ENCODE measurements around the gene SIRT3.

The SIRT3 gene
- long read RNA-seq, transcript SIRT3-214 (7 exons, 1,588 nt): minor isoform, 30 of 135 reads
- long read RNA-seq, transcript SIRT3-201 (7 exons, 2,543 nt): major isoform, 81 of 135 reads
- long read RNA-seq, partial matches to known transcripts: 8 of 135 reads
- long read RNA-seq, other reads (novel, unspliced or antisense): 13 of 135 reads

DNA sequence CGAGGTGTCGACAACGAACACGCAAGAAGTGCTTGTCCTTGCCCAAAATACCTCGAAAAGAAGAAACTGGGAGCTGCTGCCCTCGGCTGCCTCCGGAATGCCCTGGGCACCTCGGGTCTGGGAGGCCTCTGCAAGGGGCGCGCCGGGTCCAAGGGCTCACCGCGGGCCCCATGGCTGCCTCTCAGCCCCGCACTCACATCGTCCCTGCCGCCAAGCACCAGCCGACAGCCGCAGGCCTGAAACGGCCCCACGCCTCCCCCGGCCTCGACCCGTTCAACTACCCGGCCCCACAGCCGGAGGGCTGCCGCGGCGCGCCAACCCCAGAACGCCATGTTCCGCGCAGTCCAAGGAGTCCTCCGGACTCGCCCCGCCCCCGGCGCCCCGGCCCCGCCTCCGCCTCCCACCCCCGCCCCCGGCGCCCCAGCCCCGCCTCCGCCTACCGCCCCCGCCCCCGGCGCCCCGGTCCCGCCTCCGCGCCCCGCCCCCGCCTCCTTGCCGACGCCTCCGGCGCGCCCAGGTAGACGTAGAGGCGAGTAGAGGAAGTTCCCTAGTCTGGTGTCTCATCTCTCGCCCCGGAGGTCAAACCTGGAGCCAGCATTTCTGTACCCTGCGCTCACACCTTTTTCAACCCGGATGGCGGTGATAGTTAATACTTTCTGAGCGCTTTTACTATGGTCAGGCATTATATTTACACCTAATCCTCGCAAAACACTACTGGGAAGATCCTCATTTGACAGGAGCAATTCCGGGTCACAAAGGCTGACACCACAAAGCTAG is at the start of gene SIRT3:
SIRT3 (minus strand) TSS at position 346 of the 777 bp plus-strand sequence; CDS start at position 332, 14 bp downstream.
- peak; percentile 73 to 88 for DNase-seq (ENCODE audit: low read depth in 1 of 2, low spot score in 1 of 2)
- TF ChIP-seq GABPA (IDR thresholded peaks at IDR 0.05; ENCODE audit: low read depth): peak; percentile 68; the same call in 1 of the 2 replicates
- TF ChIP-seq, protein P1, sequence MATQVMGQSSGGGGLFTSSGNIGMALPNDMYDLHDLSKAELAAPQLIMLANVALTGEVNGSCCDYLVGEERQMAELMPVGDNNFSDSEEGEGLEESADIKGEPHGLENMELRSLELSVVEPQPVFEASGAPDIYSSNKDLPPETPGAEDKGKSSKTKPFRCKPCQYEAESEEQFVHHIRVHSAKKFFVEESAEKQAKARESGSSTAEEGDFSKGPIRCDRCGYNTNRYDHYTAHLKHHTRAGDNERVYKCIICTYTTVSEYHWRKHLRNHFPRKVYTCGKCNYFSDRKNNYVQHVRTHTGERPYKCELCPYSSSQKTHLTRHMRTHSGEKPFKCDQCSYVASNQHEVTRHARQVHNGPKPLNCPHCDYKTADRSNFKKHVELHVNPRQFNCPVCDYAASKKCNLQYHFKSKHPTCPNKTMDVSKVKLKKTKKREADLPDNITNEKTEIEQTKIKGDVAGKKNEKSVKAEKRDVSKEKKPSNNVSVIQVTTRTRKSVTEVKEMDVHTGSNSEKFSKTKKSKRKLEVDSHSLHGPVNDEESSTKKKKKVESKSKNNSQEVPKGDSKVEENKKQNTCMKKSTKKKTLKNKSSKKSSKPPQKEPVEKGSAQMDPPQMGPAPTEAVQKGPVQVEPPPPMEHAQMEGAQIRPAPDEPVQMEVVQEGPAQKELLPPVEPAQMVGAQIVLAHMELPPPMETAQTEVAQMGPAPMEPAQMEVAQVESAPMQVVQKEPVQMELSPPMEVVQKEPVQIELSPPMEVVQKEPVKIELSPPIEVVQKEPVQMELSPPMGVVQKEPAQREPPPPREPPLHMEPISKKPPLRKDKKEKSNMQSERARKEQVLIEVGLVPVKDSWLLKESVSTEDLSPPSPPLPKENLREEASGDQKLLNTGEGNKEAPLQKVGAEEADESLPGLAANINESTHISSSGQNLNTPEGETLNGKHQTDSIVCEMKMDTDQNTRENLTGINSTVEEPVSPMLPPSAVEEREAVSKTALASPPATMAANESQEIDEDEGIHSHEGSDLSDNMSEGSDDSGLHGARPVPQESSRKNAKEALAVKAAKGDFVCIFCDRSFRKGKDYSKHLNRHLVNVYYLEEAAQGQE (IDR thresholded peaks at IDR 0.05; ENCODE audit: insufficient replicate concordance, low read depth): peak; percentile 53
- TF ChIP-seq, protein P2, sequence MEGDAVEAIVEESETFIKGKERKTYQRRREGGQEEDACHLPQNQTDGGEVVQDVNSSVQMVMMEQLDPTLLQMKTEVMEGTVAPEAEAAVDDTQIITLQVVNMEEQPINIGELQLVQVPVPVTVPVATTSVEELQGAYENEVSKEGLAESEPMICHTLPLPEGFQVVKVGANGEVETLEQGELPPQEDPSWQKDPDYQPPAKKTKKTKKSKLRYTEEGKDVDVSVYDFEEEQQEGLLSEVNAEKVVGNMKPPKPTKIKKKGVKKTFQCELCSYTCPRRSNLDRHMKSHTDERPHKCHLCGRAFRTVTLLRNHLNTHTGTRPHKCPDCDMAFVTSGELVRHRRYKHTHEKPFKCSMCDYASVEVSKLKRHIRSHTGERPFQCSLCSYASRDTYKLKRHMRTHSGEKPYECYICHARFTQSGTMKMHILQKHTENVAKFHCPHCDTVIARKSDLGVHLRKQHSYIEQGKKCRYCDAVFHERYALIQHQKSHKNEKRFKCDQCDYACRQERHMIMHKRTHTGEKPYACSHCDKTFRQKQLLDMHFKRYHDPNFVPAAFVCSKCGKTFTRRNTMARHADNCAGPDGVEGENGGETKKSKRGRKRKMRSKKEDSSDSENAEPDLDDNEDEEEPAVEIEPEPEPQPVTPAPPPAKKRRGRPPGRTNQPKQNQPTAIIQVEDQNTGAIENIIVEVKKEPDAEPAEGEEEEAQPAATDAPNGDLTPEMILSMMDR (IDR thresholded peaks at IDR 0.05; ENCODE audit: insufficient read depth, low read length): no peak
- TF ChIP-seq SPI1 (IDR thresholded peaks at IDR 0.05; ENCODE audit: borderline replicate concordance, low read depth): no peak
- peak; percentile 49; the same call in 1 of the 2 replicates for TF ChIP-seq POLR2AphosphoS5 (IDR thresholded peaks at IDR 0.05; ENCODE audit: low read depth)
- Histone ChIP-seq H3K27me3 (ENCODE audit: insufficient read depth, poor library complexity, severe bottlenecking) (no peaks in the 10 kb centered on the region), H3K27ac (replicated peaks) (peak within 1 kb of the TSS; percentile 96), H3K4me3 (replicated peaks; ENCODE audit: insufficient read depth, low read length) (peak within 1 kb of the TSS; percentile 99)

DNA sequence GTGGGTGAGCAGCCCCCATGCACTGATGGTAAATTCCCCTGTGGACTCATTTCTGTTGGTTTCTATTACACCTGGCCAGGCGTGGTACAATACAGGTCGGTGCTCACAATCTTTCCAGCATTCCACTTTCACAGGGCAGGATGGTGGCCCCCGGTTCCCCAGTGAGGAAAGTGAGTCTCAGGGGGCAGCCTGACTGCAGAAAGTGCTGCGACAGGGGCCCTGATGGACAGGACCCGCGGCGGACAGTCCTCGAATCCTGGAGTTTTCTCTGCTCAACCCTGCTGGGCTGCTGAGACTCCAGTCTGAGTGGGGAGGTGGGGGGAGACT is 49.7 kb upstream of the SIRT3 start:
- TF ChIP-seq, protein P1 (IDR thresholded peaks at IDR 0.05; ENCODE audit: insufficient replicate concordance, low read depth): no peak
- TF ChIP-seq SPI1 (IDR thresholded peaks at IDR 0.05; ENCODE audit: borderline replicate concordance, low read depth): no peak
- TF ChIP-seq, protein P2 (IDR thresholded peaks at IDR 0.05; ENCODE audit: insufficient read depth, low read length): no peak
- no peak for TF ChIP-seq GABPA (IDR thresholded peaks at IDR 0.05; ENCODE audit: low read depth)
- no peak for TF ChIP-seq POLR2AphosphoS5 (IDR thresholded peaks at IDR 0.05; ENCODE audit: low read depth)
- H3K4me3 ChIP-seq (replicated peaks; ENCODE audit: insufficient read depth, low read length): no peak overlapping the region
- no peak for DNase-seq (ENCODE audit: low read depth in 1 of 2, low spot score in 1 of 2)
- no peak overlapping the region for H3K27ac ChIP-seq (replicated peaks)
- peaks cover 14% of the 10 kb centered on the region for H3K27me3 ChIP-seq (ENCODE audit: insufficient read depth, poor library complexity, severe bottlenecking)

DNA sequence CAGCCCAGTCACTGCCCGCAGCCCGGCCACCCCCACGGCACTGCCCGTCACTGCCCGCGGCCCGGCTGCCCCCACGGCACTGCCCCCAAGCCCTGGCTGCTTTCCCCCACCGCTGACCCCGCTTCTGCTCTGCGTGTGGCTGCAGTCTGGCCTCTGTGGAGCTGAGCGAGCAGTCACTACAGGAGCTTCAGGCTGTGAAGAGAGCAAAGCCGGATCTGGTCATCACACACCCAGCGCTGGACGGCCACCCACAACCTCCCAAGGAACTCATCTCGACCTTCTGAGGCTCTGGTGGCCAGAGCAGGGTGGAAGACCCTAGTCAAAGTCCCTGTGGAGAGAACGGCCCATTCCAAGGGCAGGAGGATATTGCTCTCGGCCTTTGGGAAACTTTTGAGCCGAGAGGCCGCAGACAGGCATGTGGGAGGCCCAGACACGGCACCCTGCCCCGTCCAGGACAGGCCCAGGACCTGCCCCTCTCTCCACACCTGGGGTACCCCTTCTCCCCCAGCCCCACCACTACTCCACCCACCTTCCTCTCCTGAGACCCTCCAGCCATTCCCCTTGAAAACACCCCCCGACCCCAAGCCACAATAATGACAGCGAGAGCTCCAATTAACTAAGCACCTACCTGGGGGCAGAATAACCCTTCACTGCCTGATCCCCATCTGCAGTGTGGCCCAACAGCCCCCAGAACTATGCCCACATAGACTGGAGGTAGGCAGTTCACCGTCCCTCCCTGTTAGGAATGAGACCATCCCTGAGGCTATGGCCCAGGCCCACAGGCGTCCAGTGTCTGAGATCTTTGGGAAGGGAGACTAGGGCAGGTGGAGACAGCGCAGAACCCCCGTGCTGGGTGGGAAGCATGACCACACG is 49.1 kb upstream of the SIRT3 start:
- no peak for DNase-seq (ENCODE audit: low read depth in 1 of 2, low spot score in 1 of 2)
- TF ChIP-seq, protein P1 (IDR thresholded peaks at IDR 0.05; ENCODE audit: insufficient replicate concordance, low read depth): no peak
- TF ChIP-seq, protein P2 (IDR thresholded peaks at IDR 0.05; ENCODE audit: insufficient read depth, low read length): no peak
- TF ChIP-seq POLR2AphosphoS5 (IDR thresholded peaks at IDR 0.05; ENCODE audit: low read depth): no peak
- TF ChIP-seq SPI1 (IDR thresholded peaks at IDR 0.05; ENCODE audit: borderline replicate concordance, low read depth): no peak
- no peak for TF ChIP-seq GABPA (IDR thresholded peaks at IDR 0.05; ENCODE audit: low read depth)
- Histone ChIP-seq H3K27ac (replicated peaks) (no peak overlapping the region), H3K27me3 (ENCODE audit: insufficient read depth, poor library complexity, severe bottlenecking) (peaks cover 17% of the 10 kb centered on the region), H3K4me3 (replicated peaks; ENCODE audit: insufficient read depth, low read length) (no peak overlapping the region)

Data from HL-60 (cell line).